ENCODE data around the gene CD40LG. TPM values are rescaled to one million over a fixed set of nuclear protein-coding genes. Genes with fewer than 3 reads are reported as not detected.

The CD40LG gene
- total RNA-seq, 1 donor from 2014 or later = not detected

DNA sequence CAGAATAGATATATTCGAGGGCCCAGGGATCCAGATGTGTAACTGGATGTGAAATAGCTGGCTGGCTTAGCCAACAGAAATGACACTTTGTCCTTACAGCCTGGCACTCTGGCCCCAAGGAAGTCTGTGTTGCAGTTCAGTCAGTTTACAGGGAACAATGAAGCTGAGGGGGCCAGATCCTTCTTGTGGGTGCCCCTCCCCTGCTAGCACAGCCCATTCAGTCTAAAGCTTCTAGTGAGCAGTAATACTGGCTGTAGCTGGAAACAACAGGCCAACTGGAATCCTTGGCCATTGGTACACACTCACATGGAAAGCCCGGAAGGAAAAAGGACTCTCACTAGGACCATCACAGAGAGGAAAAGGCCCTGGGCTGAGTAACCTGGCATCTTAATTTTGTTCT, 22.7 kb upstream of the CD40LG start:
- Mint-ChIP-seq H3K27ac (ENCODE audit: unreplicated experiment) (no peak overlapping the region), H3K9me3 (peaks cover 2% of the 10 kb centered on the region), H3K4me1 (no peaks in the 10 kb centered on the region), H3K27me3 (ENCODE audit: low read depth) (no peaks in the 10 kb centered on the region), H3K36me3 (ENCODE audit: low read depth) (no peaks in the 10 kb centered on the region), H3K4me3 (no peak overlapping the region)
- TF ChIP-seq, protein P1, sequence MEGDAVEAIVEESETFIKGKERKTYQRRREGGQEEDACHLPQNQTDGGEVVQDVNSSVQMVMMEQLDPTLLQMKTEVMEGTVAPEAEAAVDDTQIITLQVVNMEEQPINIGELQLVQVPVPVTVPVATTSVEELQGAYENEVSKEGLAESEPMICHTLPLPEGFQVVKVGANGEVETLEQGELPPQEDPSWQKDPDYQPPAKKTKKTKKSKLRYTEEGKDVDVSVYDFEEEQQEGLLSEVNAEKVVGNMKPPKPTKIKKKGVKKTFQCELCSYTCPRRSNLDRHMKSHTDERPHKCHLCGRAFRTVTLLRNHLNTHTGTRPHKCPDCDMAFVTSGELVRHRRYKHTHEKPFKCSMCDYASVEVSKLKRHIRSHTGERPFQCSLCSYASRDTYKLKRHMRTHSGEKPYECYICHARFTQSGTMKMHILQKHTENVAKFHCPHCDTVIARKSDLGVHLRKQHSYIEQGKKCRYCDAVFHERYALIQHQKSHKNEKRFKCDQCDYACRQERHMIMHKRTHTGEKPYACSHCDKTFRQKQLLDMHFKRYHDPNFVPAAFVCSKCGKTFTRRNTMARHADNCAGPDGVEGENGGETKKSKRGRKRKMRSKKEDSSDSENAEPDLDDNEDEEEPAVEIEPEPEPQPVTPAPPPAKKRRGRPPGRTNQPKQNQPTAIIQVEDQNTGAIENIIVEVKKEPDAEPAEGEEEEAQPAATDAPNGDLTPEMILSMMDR (conservative IDR thresholded peaks at IDR 0.05) = no peak
- no peak for DNase-seq (ENCODE audit: low read depth, low spot score)

DNA sequence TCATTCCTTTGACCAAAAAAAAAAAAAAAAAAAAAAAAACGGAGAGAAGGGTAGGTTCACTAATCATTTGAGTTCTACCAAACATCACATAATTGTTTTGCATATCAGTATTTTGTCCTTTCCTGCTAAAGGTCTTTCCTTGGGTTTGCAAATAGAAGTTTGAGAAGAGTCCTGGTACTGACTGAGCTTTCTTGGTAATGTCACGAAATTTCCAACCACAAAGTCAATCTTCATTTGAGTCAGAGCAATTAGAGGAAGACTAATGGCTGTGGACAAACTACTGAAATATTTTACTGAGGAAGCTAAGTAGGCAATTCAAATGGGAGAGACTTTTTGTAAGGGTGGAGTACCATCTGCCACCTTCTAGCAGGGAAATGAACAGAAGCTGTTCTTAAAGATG, 21.7 kb upstream of the CD40LG start:
- TF ChIP-seq, protein P1 (conservative IDR thresholded peaks at IDR 0.05) = no peak
- no peaks in the 10 kb centered on the region for H3K27me3 Mint-ChIP-seq (ENCODE audit: low read depth)
- no peak overlapping the region for H3K4me3 Mint-ChIP-seq
- no peaks in the 10 kb centered on the region for H3K4me1 Mint-ChIP-seq
- no peak for DNase-seq (ENCODE audit: low read depth, low spot score)
- H3K9me3 Mint-ChIP-seq = peaks cover 2% of the 10 kb centered on the region
- no peak overlapping the region for H3K27ac Mint-ChIP-seq (ENCODE audit: unreplicated experiment)
- no peaks in the 10 kb centered on the region for H3K36me3 Mint-ChIP-seq (ENCODE audit: low read depth)

DNA sequence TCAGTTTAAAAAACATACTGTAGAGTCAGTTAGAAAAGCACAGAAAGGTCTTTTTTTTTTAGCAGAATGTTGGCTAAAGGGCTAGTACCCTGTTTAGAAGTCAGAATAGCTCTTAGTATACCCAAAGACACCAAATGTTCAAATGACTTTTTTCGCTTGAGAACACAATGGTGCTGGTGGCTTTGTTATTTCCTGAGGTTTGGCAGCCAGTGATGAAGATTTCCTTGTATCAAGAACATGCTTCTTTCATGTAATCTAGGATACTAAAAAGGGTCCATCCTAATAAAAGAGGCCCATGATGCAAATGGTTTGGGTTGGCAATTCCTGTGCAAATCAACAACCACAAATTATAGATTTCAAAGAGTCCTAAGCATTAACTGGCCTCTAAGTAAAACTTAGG, 21.1 kb upstream of the CD40LG start:
- Mint-ChIP-seq H3K36me3 (ENCODE audit: low read depth) (no peaks in the 10 kb centered on the region), H3K27me3 (ENCODE audit: low read depth) (no peaks in the 10 kb centered on the region), H3K9me3 (peaks cover 2% of the 10 kb centered on the region), H3K4me1 (no peaks in the 10 kb centered on the region), H3K27ac (ENCODE audit: unreplicated experiment) (no peak overlapping the region), H3K4me3 (no peak overlapping the region)
- no peak for DNase-seq (ENCODE audit: low read depth, low spot score)
- TF ChIP-seq, protein P1 (conservative IDR thresholded peaks at IDR 0.05) = no peak

DNA sequence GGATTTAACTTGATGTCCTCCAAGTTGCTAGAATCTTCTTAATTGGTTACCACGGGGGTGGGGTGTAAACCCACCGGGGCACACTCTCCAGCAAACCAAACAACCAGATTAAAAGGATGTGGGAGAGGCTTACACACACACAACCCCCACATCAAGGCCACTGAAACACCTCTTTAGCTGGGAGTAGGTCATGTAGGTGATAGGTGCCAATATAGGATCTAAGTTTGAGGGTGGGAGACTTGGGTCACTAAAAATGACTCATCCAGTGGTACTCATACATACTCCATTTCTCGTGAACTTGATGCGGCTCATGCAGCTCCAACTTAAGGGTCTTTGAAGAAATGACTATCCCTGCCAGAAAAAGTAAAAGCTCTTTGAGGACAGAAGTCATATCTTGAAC, 20.5 kb upstream of the CD40LG start:
- TF ChIP-seq, protein P1 (conservative IDR thresholded peaks at IDR 0.05) = no peak
- no peak for DNase-seq (ENCODE audit: low read depth, low spot score)
- no peaks in the 10 kb centered on the region for H3K36me3 Mint-ChIP-seq (ENCODE audit: low read depth)
- no peaks in the 10 kb centered on the region for H3K4me1 Mint-ChIP-seq
- H3K4me3 Mint-ChIP-seq = no peak overlapping the region
- H3K27me3 Mint-ChIP-seq (ENCODE audit: low read depth) = no peaks in the 10 kb centered on the region
- no peak overlapping the region for H3K27ac Mint-ChIP-seq (ENCODE audit: unreplicated experiment)
- peaks cover 2% of the 10 kb centered on the region for H3K9me3 Mint-ChIP-seq

DNA sequence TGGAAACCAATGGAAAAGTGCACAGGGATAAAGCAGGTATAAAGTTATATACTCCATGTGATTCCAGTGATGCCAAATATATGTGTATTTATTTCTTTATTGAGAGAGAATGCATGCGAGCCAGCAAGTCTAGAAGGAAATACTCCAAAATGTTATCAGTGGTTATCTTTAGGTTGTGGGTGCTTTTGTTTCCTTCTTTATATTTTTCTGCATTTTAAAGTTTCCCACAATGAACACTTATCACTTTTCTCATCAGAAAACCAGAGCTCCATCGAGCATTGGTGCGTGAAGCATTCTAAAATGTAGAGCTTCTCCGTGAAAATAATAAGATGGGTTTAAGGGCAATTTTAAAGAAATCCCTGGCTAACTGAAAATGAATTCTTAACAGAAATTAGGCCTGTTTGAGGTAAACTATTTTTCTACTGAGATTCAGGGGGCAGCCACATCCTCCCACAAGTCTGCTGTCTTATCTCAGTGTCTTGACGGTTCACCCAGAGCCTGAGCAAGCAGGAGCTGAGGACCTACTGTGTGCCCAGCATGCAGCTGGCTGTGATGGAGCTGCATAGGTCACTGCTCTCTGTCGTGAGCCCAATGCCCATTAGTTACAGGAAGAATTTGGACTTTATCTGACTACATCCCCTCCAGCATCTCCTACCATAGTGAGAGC, 18.7 kb upstream of the CD40LG start:
- H3K4me3 Mint-ChIP-seq = no peak overlapping the region
- H3K4me1 Mint-ChIP-seq = no peaks in the 10 kb centered on the region
- TF ChIP-seq, protein P1 (conservative IDR thresholded peaks at IDR 0.05) = no peak
- H3K27me3 Mint-ChIP-seq (ENCODE audit: low read depth) = no peaks in the 10 kb centered on the region
- no peaks in the 10 kb centered on the region for H3K36me3 Mint-ChIP-seq (ENCODE audit: low read depth)
- no peak overlapping the region for H3K27ac Mint-ChIP-seq (ENCODE audit: unreplicated experiment)
- no peak for DNase-seq (ENCODE audit: low read depth, low spot score)
- H3K9me3 Mint-ChIP-seq = peaks cover 2% of the 10 kb centered on the region
